Superior temporal gyrus (tissue), 1 donor: ENCODE results near the gene MARCHF3.
A peak's percentile ranks its signal among the peaks of the same experiment; 100 is the strongest.
"Not testable (repeated sequence)": the region's sequence is repeated elsewhere in the genome, so short reads cannot be mapped to it uniquely, and the experiment has no call there.

ENCODE experiments used
- DNase-seq: peaks from one replicate; pipeline ENCODE4 v3.0.0-alpha.2; 2016; ENCODE audit errors: extremely low spot score

Gene MARCHF3

DNA sequence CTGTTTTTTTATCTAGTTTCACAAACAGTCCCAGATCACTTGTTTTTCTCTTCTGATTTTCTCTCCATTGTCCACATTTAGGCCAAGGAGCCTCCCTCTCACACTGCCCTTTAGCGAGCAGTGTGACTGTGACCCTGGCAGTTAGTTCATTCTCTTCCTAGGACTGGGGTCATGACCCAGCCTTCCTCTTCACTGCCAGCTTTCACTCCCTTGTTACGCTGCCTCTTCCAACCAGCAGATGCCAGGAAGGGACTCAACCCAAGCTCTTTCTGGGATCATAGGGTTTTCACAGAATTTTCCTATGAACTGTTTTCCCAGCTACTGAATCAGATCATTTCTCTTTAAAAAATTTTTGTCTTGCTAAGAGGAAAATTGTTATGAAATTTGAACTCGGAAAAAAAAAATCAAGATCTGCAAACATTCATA lies 182.5 kb downstream of the MARCHF3 start:
- no peak for DNase-seq

DNA sequence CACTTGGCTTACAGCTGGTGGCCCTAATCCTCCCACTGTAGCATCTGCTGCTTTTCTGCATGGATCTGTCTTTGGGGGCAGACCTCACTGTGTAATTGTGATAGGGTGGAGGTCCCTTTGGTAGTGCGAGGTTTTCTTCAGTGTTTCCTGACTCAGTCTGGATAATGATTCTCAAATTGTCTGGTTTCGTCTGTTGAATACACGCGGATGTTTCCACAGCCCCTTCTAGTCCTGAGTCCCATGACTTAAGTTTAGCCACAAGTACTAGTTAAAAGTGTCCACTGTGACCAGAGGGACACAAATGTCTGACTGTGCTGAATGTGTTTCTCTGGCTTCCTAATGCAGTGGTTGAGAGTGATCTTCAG lies 182.9 kb downstream of the MARCHF3 start:
- DNase-seq, result no peak

DNA sequence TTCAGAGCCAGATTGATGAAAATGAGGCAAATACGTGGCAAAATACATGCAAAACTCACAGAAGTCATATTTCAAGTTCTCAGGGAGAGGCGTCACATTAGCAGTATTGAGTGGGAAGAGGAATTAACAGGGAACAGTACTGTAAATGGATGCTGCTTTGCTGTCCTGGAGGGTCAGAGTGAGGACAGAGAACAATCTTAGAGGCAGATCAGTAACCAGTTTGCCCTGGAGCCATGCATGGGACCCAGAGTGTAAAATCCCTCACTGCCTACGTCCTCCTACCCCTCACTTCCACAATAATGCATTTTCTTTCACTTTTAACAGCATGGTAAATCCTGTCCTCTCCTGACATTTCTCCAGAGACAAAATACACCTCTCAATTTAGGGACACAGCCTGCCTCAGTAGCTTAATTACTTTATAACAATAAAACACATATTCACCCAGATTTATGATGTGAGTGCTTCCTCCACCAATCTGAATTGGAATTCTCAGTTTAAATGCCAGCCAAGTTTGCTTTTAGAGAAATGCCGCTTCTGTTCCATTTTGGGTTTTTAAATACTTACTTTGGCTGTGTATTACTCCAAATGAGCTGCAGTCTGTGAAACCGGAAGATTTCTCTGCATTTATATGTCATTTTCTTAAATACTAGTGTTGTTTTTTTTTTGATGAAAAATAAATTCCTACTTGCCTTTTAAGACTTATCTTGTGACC lies 183.5 kb downstream of the MARCHF3 start:
- no peak for DNase-seq

DNA sequence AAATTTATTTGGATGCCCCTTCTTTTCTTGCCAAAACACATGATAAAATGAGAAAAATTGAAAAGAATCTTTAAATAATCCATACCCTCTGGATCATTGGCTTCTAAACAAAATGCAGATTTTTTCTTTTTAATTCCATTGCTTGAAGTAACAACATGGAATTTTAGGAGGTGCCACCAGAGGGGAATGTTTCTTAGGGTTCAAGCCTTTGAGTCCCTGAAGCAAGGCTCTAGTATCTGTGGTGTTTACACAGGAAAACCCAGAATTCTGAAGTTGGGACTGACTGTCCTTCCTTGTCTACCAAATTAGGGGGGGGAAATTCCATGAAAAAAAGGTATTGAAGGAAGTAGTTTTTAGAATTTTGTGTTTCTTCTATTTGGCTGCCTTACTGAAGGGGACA lies 184.0 kb downstream of the MARCHF3 start:
- DNase-seq, result no peak

DNA sequence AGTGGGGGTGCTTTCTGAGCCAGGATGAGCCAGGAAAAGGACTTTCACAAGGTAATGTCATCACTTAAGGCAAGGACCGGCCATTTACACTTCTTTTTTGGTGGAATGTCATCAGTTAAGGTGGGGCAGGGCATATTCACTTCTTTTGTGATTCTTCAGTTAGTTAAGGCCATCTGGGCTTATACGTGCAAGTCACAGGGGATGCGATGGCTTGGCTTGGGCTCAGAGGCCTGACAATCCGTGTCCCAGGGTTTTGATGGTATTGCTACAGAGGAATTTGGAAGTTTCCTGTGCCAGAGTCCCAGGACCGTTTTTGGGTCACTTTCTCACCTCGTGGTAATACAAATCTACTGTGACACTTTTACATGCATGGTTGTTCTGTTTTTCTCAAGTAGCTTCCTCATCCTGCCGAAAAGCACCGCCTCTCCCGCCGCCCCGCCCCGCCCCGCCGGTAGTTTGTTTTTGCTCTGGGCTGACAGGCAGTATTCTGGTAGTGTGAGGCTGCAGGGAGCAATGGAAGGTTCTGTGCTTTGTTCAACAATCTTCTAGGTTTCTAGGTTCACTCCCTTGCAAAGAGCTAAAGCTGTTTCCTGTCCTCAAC lies 184.8 kb downstream of the MARCHF3 start:
- DNase-seq, result not testable (repeated sequence)

DNA sequence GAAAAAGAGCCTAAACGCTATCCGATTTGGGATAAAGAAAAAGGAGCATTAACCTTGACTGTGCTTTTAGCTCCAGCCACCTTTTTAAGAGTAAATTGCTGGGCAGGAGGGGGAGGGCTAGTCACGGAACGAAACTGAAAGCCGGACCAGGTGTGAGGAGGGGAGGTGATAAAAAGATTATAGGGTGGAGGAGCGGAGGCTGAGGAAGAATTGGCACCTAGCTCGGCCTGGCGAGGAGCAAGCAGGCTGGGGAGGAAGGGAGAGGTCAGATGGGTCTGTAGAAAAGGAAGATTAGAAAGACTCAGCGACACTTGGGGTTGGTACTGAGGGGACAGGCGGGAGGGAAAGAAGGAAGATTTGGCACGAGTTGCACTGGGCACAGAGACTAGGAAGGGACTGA lies 187.0 kb downstream of the MARCHF3 start:
- not testable (repeated sequence) for DNase-seq

DNA sequence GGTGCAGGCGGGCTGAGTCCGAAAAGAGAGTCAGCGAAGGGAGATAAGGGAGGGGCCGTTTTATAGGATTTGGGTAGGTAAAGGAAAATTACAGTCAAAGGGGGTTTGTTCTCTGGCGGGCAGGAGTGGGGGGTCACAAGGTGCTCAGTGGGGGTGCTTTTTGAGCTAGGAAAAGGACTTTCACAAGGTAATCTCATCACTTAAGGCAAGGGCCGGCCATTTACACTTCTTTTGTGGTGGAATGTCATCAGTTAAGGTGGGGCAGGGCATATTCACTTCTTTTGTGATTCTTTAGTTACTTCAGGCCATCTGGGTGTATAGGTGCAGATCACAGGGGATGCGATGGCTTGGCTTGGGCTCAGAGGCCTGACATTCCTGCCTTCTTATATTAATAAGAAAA lies 191.0 kb downstream of the MARCHF3 start:
- not testable (repeated sequence) for DNase-seq

DNA sequence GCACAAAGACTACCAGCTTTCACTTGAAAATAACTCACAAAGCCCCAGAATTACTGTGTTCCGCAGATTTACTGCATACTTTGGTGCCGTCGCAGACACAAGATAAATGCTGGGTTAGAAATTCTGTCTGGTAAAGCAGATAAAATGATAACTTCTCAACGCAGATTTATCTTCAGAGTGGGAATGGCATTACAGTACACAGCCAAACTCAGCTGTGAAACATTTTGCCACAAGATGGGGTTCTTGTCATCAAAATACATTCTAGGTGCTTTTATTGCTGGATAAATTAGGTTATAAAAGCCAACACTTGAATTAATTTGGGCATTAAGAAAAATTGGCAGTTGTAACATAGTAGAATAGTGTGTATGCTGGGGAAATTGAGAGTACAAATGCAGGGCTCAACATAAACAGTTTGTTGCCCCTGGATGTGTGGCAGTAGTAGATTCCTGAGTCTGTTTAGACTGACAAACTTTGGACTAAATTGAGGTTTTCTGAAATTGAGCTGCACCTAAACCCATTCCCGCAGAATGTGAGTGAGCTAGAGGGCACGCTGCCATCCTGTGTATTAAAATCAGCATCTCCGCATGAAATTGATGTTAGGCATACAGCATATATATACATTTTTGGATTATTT lies 192.3 kb downstream of the MARCHF3 start:
- DNase-seq, result peak; percentile 47

DNA sequence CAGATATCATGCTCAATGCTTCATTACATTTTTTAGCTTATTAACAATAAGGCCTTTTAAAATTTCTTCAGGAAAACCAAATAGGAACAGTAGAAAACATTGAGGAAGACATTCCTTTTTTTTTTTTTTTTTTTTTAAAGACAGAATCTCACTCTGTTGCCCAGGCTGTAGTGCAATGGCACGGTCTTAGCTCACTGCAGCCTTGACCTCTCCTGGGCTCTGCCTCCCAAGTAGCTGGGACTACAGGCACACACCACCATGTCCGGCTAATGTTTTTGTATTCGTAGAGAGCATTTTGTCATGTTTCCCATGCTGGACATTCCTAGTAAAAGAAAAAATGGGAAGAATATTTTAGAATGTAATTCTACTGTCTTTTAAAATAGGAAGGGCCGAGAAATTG lies 193.1 kb downstream of the MARCHF3 start:
- DNase-seq, result no peak

DNA sequence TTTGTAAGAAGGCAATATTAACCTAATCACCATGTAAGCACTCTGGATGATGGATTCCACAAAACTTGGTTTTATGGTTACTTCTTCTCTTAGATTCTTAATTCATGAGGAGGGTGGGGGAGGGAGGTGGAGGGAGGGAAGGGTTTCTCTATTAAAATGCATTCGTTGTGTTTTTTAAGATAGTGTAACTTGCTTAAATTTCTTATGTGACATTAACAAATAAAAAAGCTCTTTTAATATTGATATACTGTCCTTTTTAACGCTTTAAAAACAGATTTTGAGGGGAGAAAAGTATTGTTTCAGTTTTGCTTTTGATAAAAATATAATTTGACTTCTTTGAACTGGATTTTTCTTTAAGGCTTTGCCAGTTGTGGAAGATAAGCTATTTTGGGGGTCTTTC lies 193.6 kb downstream of the MARCHF3 start:
- no peak for DNase-seq

DNA sequence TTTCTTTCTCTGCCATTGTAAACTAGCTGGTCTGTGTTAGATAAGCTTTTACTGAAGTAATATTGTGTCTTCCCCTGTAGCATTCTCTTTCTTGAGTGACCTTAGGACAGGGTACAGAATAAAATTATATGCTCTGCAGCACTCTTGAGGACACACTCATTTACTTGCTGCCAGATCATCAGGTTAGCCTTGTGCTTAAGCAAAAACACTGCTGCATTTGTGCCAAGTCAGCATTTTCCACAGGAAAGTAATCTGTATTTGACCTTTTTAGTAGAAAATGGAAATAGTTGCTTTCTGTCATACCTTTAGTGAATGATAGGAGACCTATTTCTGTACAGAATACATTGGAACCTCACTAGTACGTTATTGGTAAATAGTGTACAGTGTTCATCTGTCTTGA lies 199.2 kb downstream of the MARCHF3 start:
- no peak for DNase-seq

DNA sequence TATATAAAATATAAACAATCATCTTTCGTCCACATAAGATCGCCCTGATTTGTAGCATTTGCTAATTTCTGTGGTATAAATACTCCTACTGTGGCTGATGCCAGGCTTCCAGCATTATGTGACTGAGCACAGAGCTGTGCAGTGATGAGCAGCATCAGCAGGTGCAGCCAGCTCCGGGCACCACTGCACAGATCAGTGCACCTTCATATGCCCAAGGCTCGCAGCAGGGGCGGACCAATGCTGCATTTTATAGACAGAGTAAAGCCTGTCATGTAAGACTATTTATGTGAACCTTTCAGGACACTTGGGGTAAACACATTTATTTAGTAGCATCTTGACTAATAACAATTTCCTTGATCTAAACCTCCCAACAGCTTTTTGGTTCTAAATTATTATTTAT lies 200.3 kb downstream of the MARCHF3 start:
- DNase-seq, result no peak

DNA sequence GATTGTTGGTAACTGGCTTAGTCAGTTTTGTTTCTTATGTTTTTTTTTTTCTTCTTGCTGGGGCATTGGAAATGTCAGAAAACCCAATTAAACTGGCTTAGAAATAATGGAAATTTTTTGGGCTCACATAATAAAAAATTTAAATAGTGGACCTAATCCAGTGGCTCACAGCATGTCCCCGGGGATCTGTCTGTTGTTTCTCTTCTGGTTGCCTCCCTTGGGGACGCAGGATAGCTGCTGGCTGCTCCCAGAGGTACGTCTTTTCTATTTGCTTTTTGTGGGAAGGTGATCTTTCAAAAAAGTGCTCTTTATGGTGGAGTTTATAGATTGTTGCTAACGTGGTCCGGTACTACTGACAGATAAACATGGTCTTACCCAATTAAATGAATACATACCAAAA lies 201.3 kb downstream of the MARCHF3 start:
- DNase-seq, result no peak

DNA sequence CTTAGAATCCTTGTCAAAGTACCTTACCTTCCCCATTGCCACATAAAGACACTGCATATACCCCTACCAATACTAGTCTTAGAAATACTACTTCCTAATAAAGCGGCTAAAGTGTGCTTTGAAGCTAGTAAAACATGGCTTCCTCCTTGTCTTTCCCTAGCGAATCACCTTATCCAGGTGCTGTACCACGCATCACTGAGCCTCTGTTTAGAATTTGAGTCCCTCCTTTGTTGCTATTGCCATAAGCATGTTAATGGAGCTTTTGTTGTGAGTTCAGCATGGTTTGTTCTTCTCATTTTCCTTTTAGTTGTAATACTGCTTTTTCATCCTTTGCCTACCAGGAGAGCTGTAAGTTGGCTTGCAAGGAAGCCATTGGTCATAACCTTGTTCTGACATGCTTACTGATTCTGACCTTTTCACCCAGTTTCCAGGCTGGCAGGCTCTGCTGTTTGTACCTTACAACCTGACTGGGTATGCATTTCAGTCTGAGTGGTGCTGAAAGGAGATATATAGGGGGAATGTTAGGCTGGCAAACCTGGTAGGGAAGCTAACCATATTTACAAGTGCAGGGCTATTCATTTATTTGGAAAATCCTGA lies 203.6 kb downstream of the MARCHF3 start:
- no peak for DNase-seq

DNA sequence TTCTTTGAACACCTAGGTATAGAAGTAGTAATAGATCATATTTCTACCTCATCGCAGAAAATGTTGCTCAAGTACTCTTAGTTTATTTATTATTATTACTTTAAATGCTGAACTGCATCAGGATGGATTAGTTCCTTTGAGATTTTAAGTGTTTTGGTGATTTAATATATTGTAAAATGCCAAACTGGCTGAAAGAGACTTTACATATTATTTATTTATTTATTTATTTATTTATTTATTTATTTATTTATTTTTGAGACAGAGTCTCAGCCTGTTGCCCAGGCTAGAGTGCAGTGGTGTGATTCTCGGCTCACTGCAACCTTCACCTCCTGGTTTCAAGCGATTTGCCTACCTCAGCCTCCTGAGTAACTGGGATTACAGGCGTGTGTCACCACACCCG lies 211.1 kb downstream of the MARCHF3 start:
- no peak for DNase-seq

DNA sequence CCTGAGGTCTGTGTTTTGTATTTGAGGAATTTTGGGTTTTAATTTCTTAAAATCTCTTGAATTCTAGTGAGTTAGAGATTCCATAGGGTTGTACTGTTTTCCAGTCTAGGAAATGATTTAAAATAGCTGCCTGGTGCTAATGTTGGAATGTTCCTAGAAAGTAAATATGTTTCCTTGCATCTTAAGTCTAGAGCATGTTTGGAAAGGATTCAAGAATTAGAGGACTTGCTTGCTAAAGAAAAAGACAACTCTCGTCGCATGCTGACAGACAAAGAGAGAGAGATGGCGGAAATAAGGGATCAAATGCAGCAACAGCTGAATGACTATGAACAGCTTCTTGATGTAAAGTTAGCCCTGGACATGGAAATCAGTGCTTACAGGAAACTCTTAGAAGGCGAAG lies 211.6 kb downstream of the MARCHF3 start:
- DNase-seq, result no peak
